ENCODE data around the gene ZCCHC24.

The ZCCHC24 gene

GRCh38 chr10:79399223-79399831 is 46.1 kb downstream of the ZCCHC24 start:
- Histone ChIP-seq H3K4me3 (ENCODE audit: insufficient read depth in 1 of 2, low read depth in 1 of 2, low read length in 2 of 2) (peak overlapping the region in 1 of 2 experiments; percentile 67), H3K4ac (ENCODE audit: low read depth in 1 of 2, low read length in 2 of 2) (peak overlapping the region; percentile 61 to 97), H3K9ac (ENCODE audit: low read length) (peak overlapping the region; percentile 78), H3K4me1 (ENCODE audit: control insufficient read depth, insufficient read depth, low read depth, low read length) (peaks cover 67% of the 10 kb centered on the region), H2AK5ac (ENCODE audit: low read length, severe bottlenecking) (peak overlapping the region; percentile 78), H4K91ac (ENCODE audit: low read length) (peak overlapping the region; percentile 91), H3K27me3 (ENCODE audit: control insufficient read depth in 1 of 2, insufficient read depth in 1 of 2, low read length in 2 of 2) (no peaks in the 10 kb centered on the region), H3K36me3 (ENCODE audit: control insufficient read depth in 1 of 2, insufficient read depth in 2 of 2, low read depth in 1 of 2, low read length in 2 of 2) (peaks cover 25 to 36% of the 10 kb centered on the region in 2 experiments), H2BK15ac (ENCODE audit: low read depth, poor library complexity, severe bottlenecking) (no peak overlapping the region), H3K23ac (ENCODE audit: low read length in 2 of 2) (no peak overlapping the region), H3K27ac (ENCODE audit: low read length, poor library complexity, severe bottlenecking) (peak overlapping the region; percentile 99), H2BK5ac (ENCODE audit: low read depth, low read length, poor library complexity, severe bottlenecking) (peak overlapping the region; percentile 96), H2AFZ (ENCODE audit: low read depth, low read length) (no peak overlapping the region), H3K9me3 (ENCODE audit: control insufficient read depth, low read length) (no peaks in the 10 kb centered on the region), H3K14ac (ENCODE audit: low read length in 2 of 2) (peak overlapping the region in 1 of 2 experiments; percentile 48), H2BK120ac (ENCODE audit: low read depth, low read length) (peak overlapping the region; percentile 81), H3K18ac (ENCODE audit: low read depth in 1 of 2, low read length in 2 of 2) (peak overlapping the region; percentile 75 to 99), H3K4me2 (ENCODE audit: low read length, poor library complexity, severe bottlenecking) (peak overlapping the region; percentile 38), H2BK12ac (ENCODE audit: low read length in 2 of 2) (peak overlapping the region in 1 of 2 experiments; percentile 84), H4K8ac (ENCODE audit: low read length) (peak overlapping the region; percentile 95), H3K79me1 (replicated peaks; ENCODE audit: low read length, poor library complexity, severe bottlenecking) (peaks cover 25% of the 10 kb centered on the region)
- WGBS = under 1% methylated on average over 13 of the region's 15 CpGs
- peak; percentile 98 for DNase-seq

GRCh38 chr10:79398642-79399041 is 46.8 kb downstream of the ZCCHC24 start:
- DNase-seq = no peak
- peaks cover 61% of the 10 kb centered on the region for H3K4me1 ChIP-seq (ENCODE audit: control insufficient read depth, insufficient read depth, low read depth, low read length)
- H3K9ac ChIP-seq (ENCODE audit: low read length) = peak overlapping the region; percentile 78
- H3K27me3 ChIP-seq (ENCODE audit: control insufficient read depth in 1 of 2, insufficient read depth in 1 of 2, low read length in 2 of 2) = no peaks in the 10 kb centered on the region
- no peaks in the 10 kb centered on the region for H3K9me3 ChIP-seq (ENCODE audit: control insufficient read depth, low read length)
- peak overlapping the region; percentile 98 for H2AK5ac ChIP-seq (ENCODE audit: low read length, severe bottlenecking)
- H3K14ac ChIP-seq (ENCODE audit: low read length in 2 of 2) = peak overlapping the region in 1 of 2 experiments; percentile 91
- H3K4me3 ChIP-seq (ENCODE audit: insufficient read depth in 1 of 2, low read depth in 1 of 2, low read length in 2 of 2) = peak overlapping the region in 1 of 2 experiments; percentile 67
- no peak overlapping the region for H2AFZ ChIP-seq (ENCODE audit: low read depth, low read length)
- H3K18ac ChIP-seq (ENCODE audit: low read depth in 1 of 2, low read length in 2 of 2) = peak overlapping the region; percentile 90 to 99
- H3K4ac ChIP-seq (ENCODE audit: low read depth in 1 of 2, low read length in 2 of 2) = peak overlapping the region; percentile 96 to 97
- peak overlapping the region; percentile 98 for H4K91ac ChIP-seq (ENCODE audit: low read length)
- H3K4me2 ChIP-seq (ENCODE audit: low read length, poor library complexity, severe bottlenecking) = peak overlapping the region; percentile 24
- H2BK12ac ChIP-seq (ENCODE audit: low read length in 2 of 2) = peak overlapping the region; percentile 73 to 95
- H2BK120ac ChIP-seq (ENCODE audit: low read depth, low read length) = peak overlapping the region; percentile 86
- peaks cover 28% of the 10 kb centered on the region for H3K79me1 ChIP-seq (replicated peaks; ENCODE audit: low read length, poor library complexity, severe bottlenecking)
- peaks cover 32 to 43% of the 10 kb centered on the region in 2 experiments for H3K36me3 ChIP-seq (ENCODE audit: control insufficient read depth in 1 of 2, insufficient read depth in 2 of 2, low read depth in 1 of 2, low read length in 2 of 2)
- H3K23ac ChIP-seq (ENCODE audit: low read length in 2 of 2) = no peak overlapping the region
- H3K27ac ChIP-seq (ENCODE audit: low read length, poor library complexity, severe bottlenecking) = peak overlapping the region; percentile 99
- WGBS = 82% methylated on average over 3 of the region's 4 CpGs
- peak overlapping the region; percentile 95 for H4K8ac ChIP-seq (ENCODE audit: low read length)
- H2BK15ac ChIP-seq (ENCODE audit: low read depth, poor library complexity, severe bottlenecking) = peak overlapping the region; percentile 78
- peak overlapping the region; percentile 80 for H2BK5ac ChIP-seq (ENCODE audit: low read depth, low read length, poor library complexity, severe bottlenecking)

GRCh38 chr10:79397575-79398303 is 47.7 kb downstream of the ZCCHC24 start:
- H4K91ac ChIP-seq (ENCODE audit: low read length) = peak overlapping the region; percentile 98
- peak overlapping the region; percentile 66 for H2BK15ac ChIP-seq (ENCODE audit: low read depth, poor library complexity, severe bottlenecking)
- H3K4me1 ChIP-seq (ENCODE audit: control insufficient read depth, insufficient read depth, low read depth, low read length) = peaks cover 52% of the 10 kb centered on the region
- H3K4ac ChIP-seq (ENCODE audit: low read depth in 1 of 2, low read length in 2 of 2) = peak overlapping the region; percentile 75 to 97
- H3K79me1 ChIP-seq (replicated peaks; ENCODE audit: low read length, poor library complexity, severe bottlenecking) = peaks cover 25% of the 10 kb centered on the region
- H2AFZ ChIP-seq (ENCODE audit: low read depth, low read length) = no peak overlapping the region
- H3K4me2 ChIP-seq (ENCODE audit: low read length, poor library complexity, severe bottlenecking) = no peak overlapping the region
- peak overlapping the region in 1 of 2 experiments; percentile 30 for H3K14ac ChIP-seq (ENCODE audit: low read length in 2 of 2)
- peak overlapping the region; percentile 90 to 99 for H3K18ac ChIP-seq (ENCODE audit: low read depth in 1 of 2, low read length in 2 of 2)
- peak overlapping the region; percentile 62 for H4K8ac ChIP-seq (ENCODE audit: low read length)
- no peaks in the 10 kb centered on the region for H3K27me3 ChIP-seq (ENCODE audit: control insufficient read depth in 1 of 2, insufficient read depth in 1 of 2, low read length in 2 of 2)
- H2BK12ac ChIP-seq (ENCODE audit: low read length in 2 of 2) = peak overlapping the region; percentile 89 to 95
- H2BK5ac ChIP-seq (ENCODE audit: low read depth, low read length, poor library complexity, severe bottlenecking) = no peak overlapping the region
- H2AK5ac ChIP-seq (ENCODE audit: low read length, severe bottlenecking) = peak overlapping the region; percentile 98
- no peak overlapping the region for H3K23ac ChIP-seq (ENCODE audit: low read length in 2 of 2)
- no peaks in the 10 kb centered on the region for H3K9me3 ChIP-seq (ENCODE audit: control insufficient read depth, low read length)
- H2BK120ac ChIP-seq (ENCODE audit: low read depth, low read length) = peak overlapping the region; percentile 86
- WGBS = 32% methylated on average over 17 of the region's 17 CpGs
- peak; percentile 90 for DNase-seq
- H3K27ac ChIP-seq (ENCODE audit: low read length, poor library complexity, severe bottlenecking) = no peak overlapping the region
- H3K9ac ChIP-seq (ENCODE audit: low read length) = peak overlapping the region; percentile 78
- peak overlapping the region in 1 of 2 experiments; percentile 67 for H3K4me3 ChIP-seq (ENCODE audit: insufficient read depth in 1 of 2, low read depth in 1 of 2, low read length in 2 of 2)
- H3K36me3 ChIP-seq (ENCODE audit: control insufficient read depth in 1 of 2, insufficient read depth in 2 of 2, low read depth in 1 of 2, low read length in 2 of 2) = peaks cover 32 to 47% of the 10 kb centered on the region in 2 experiments

DNA sequence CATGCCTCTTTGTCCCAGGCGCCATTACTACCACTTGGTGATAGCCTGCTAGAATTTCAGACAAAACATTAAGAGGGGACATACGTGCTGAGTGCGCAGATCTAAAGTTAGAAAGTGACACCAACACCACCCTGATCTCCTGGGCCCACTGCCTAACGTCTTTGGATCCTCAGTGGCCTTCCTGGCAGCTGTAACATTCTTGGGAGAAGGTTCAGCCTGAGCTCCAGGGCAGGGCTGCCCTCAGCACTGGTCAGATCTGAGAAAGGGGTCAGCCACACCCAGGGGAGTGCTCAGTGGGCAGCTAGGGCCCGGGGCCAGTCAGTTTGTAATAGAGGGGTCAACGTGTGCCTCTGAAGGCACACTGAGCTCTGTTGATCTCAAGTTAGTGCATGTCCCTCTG is 48.4 kb downstream of the ZCCHC24 start:
- no peak overlapping the region for H2AFZ ChIP-seq (ENCODE audit: low read depth, low read length)
- H4K91ac ChIP-seq (ENCODE audit: low read length) = no peak overlapping the region
- H2AK5ac ChIP-seq (ENCODE audit: low read length, severe bottlenecking) = peak overlapping the region; percentile 43
- H3K9ac ChIP-seq (ENCODE audit: low read length) = peak overlapping the region; percentile 78
- H3K9me3 ChIP-seq (ENCODE audit: control insufficient read depth, low read length) = no peaks in the 10 kb centered on the region
- H3K18ac ChIP-seq (ENCODE audit: low read depth in 1 of 2, low read length in 2 of 2) = peak overlapping the region; percentile 65 to 99
- H2BK5ac ChIP-seq (ENCODE audit: low read depth, low read length, poor library complexity, severe bottlenecking) = no peak overlapping the region
- H3K14ac ChIP-seq (ENCODE audit: low read length in 2 of 2) = no peak overlapping the region
- peaks cover 30% of the 10 kb centered on the region for H3K79me1 ChIP-seq (replicated peaks; ENCODE audit: low read length, poor library complexity, severe bottlenecking)
- no peak overlapping the region for H3K27ac ChIP-seq (ENCODE audit: low read length, poor library complexity, severe bottlenecking)
- H2BK12ac ChIP-seq (ENCODE audit: low read length in 2 of 2) = peak overlapping the region; percentile 57 to 89
- H2BK120ac ChIP-seq (ENCODE audit: low read depth, low read length) = no peak overlapping the region
- H2BK15ac ChIP-seq (ENCODE audit: low read depth, poor library complexity, severe bottlenecking) = no peak overlapping the region
- no peak overlapping the region for H3K4me2 ChIP-seq (ENCODE audit: low read length, poor library complexity, severe bottlenecking)
- no peak overlapping the region for H3K4me3 ChIP-seq (ENCODE audit: insufficient read depth in 1 of 2, low read depth in 1 of 2, low read length in 2 of 2)
- H4K8ac ChIP-seq (ENCODE audit: low read length) = peak overlapping the region; percentile 1
- no peak overlapping the region for H3K23ac ChIP-seq (ENCODE audit: low read length in 2 of 2)
- DNase-seq = no peak
- no peaks in the 10 kb centered on the region for H3K27me3 ChIP-seq (ENCODE audit: control insufficient read depth in 1 of 2, insufficient read depth in 1 of 2, low read length in 2 of 2)
- peak overlapping the region; percentile 29 for H3K4ac ChIP-seq (ENCODE audit: low read depth in 1 of 2, low read length in 2 of 2)
- H3K4me1 ChIP-seq (ENCODE audit: control insufficient read depth, insufficient read depth, low read depth, low read length) = peaks cover 48% of the 10 kb centered on the region
- WGBS = 85% methylated on average over 6 of the region's 6 CpGs
- peaks cover 39 to 50% of the 10 kb centered on the region in 2 experiments for H3K36me3 ChIP-seq (ENCODE audit: control insufficient read depth in 1 of 2, insufficient read depth in 2 of 2, low read depth in 1 of 2, low read length in 2 of 2)
